HG03571 (cell line): ENCODE results near the gene LTBP4.
"Not testable (repeated sequence)": the region's sequence is repeated elsewhere in the genome, so short reads cannot be mapped to it uniquely, and the experiment has no call there.

Source experiments
- ATAC-seq: cut with Tn5 transposase; IDR thresholded peaks from one replicate; pipeline ENCODE4 v1.9.1; 2021; ENCODE audit not compliant: unreplicated experiment

Gene LTBP4

DNA sequence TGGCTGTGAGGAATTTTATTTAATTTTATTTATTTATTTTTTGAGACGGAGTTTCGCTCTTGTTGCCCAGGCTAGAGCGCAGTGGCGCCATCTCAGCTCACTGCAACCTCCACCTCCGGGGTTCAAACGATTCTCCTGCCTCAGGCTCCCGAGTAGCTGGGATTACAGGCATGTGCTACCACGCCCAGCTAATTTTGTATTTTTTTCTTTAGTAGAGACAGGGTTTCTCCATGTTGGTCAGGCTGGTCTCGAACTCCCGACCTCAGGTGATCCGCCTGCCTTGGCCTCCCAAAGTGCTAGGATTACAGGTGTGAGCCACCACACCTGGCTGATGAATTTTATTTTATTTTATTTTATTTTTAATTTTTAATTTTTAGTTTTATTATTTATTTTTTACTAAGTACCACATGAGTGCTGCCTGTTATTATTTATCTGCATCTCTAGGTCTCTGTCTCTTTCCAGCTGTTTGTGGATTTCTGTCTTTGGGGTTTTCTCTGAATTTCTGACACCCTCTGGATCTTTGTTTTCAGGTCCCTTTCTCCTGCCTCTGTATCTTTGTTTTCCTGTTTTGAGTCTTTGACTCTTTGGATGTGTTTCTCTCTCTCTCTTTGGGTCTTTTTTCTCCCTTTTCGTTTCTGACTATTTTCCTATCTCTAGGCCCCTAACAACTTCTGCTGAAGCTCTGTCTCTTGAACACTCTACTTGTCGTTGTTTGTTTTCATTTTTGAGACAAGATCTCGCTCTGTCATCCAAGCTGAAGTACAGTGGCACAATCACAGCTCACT is 23.4 kb downstream of the LTBP4 start:
- ATAC-seq: not testable (repeated sequence)

DNA sequence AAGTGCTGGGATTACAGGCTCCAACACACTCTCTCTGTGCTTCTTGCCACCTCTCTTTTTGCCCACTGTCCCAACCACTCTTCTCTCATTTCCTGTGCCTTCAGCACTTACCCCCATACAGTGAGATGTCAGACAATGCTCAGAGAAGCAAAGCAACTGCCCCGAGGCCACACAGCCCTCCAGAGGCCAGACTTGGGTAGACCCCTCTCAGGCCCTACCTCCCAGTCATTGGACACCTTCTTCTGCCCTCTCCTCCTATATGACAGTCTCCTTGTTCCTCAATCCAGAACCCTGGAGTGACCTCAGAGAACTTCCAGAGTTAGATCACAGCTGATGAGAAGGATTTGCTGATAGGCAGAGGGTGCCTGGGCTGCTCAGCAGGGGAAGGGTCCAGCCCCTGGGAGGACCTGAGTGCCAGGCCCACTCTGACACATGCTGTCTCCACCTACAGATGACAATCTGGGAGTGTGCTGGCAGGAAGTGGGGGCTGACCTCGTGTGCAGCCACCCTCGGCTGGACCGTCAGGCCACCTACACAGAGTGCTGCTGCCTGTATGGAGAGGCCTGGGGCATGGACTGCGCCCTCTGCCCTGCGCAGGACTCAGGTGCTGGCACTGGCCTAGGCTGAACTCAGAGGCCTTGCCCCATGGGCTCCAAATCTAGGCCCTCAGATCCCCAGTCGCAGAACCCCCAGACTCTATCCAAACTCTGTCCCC is 24.4 kb downstream of the LTBP4 start:
- no peak for ATAC-seq

DNA sequence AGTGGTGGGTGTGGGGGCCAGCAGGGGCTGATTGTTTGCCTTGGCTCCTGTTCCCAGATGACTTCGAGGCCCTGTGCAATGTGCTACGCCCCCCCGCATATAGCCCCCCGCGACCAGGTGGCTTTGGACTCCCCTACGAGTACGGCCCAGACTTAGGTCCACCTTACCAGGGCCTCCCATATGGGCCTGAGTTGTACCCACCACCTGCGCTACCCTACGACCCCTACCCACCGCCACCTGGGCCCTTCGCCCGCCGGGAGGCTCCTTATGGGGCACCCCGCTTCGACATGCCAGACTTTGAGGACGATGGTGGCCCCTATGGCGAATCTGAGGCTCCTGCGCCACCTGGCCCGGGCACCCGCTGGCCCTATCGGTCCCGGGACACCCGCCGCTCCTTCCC is 25.7 kb downstream of the LTBP4 start:
- ATAC-seq: no peak

DNA sequence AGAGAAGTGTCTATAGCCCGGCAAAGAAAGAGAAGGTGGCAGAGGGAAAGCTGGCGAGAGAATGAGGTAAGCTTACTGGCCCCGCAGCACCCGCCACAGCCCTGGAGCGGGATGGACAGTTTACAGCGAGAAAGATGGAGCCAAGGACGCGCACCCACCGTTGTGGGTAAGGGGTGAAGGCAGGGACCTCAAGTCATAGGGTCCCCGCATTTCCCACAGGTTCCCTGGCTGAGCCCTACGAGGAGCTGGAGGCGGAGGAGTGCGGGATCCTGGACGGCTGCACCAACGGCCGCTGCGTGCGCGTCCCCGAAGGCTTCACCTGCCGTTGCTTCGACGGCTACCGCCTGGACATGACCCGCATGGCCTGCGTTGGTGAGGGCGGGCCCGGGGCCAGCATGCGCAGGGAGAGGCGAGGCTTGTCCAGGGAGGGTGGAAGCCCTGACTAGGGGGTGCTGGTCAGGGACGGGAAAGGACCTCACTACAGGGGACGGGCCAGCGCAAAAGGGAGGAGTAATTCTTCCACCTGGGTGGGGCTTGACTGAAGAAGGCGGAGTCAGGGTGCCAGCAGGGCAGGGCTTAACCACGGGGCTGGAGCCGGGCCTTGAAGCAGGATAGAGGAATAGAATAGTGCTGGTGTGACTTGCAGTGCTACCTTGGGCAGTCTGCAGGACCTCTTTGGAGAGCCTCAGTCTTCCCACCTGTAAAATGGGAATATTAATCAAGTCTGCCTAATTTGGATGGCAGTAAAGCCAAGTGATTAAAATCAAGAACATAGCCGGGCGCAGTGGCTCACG is 26.5 kb downstream of the LTBP4 start:
- no peak for ATAC-seq

DNA sequence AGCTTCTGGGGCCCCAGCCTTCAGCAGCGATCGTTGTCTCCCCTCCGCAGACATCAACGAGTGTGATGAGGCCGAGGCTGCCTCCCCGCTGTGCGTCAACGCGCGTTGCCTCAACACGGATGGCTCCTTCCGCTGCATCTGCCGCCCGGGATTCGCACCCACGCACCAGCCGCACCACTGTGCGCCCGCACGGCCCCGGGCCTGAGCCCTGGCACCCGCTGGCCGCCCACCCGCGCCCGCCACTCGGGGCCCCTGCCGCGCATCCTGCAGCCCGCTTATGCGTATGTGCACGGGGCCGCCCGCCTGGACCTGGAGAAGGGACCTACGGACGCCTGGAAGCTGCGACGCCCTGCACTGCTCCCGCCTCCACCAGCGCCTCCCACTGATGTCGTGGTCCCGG is 28.2 kb downstream of the LTBP4 start:
- no peak for ATAC-seq

DNA sequence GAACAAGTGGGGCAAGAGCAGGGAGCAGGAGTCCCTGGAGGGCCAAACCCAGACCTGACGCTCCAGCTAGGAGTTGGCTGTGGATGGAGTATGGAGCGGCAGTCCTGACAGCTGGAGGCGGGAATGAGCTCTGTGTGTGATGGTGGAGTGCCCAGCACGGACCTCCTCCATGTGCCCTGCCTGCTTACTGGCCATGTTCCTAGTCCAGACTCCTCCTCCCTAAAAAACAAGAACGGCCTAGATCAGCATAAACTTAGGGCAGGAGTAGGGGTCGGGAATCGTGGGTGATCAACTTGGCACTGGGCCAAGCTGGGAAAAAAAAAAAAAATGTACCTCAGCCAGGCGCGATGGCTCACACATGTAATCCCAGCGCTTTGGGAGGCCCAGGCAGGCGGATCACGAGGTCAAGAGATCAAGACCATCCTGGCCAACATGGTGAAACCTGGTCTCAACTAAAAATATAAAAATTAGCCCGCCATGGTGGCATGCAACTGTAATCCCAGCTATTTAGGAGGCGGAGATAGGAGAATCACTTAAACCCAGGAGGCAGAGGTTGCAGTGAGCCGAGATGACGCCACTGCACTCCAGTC is 29.5 kb downstream of the LTBP4 start:
- no peak for ATAC-seq

DNA sequence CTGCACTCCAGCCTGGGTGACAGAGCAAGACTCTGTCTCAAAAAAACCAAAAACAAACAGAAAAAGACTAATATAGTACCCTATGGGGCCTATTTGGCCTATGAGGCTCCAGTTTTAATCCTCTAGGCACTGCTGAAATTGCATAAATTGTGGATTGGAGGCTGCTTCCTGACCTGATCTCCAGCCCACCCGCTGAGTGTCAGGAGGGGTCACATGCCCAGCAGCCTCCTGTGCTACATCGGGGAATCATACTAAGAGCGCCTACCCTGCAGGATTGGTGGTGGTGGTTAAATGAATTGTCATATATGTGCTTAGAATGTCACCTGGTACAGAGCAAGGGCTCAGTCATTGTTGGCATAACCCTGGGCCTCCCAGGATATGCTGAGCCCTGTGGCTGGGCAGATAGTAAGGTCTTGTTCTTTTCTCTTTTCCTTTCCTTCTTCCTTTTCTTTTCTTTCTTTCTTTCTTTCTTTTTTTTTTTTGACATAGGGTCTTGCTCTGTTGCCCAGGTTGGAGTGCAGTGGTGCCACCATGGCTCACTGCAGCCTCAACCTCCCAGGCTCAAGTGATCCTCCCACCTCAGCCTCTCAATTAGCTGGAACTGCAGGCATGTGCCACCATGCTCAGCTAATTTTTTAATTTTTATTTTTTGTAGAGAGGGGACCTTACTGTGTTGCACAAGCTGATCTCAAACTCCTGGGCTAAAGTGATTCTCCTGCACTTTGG is 31.3 kb downstream of the LTBP4 start:
- no peak for ATAC-seq

DNA sequence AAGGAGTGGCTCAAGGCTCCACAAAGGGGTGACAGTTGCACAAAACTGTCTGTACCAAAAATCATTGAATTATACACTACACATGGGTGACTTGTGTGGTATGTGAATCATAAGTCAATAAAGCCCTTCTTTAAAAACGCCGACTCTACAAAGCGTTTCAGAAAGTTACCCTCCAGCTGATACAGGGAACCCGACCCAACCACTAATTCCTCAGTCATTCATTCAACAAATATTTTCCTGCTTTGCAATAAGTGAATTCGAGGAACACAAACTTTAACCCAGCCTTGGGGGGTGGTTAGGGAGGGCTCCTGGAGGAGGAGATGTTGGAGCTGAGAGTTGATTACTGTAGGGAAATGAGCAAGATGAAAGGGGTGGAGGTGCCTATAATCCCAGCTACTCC is 32.0 kb downstream of the LTBP4 start:
- ATAC-seq: no peak

DNA sequence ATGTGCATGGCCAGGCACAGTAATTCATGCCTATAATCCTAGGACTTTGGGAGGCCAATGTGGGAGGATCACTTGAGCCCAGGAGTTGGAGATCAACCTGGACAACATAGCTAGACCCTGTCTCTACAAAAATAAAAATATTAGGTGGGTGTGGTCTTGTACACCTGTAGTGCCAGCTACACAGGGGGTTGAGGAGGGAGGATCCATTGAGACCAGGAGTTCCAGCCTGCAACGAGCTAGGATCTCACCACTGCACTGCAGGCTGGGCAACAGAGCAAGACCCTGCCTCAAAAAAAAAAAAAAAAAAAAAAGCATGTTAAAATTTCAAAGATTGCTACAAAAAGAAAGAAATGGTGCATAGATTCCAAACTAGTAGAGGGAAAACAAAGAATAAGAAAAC is 37.2 kb downstream of the LTBP4 start:
- ATAC-seq: no peak

DNA sequence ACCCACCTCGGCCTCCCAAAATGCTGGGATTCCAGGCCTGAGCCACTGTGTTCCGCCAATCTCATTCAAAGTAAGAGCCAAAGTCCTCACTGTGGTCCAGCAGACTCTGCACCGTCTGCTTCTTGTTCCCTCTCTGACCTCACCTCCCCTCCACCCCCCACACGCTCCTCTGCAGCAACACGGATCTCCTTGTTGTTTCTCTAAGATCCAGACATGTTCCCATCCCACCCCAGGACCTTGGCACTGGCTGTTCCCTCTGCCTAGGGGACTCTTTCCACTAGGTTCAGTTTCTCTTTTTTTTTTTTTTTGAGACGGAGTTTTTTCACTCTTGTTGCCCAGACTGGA is 38.4 kb downstream of the LTBP4 start:
- ATAC-seq: no peak

DNA sequence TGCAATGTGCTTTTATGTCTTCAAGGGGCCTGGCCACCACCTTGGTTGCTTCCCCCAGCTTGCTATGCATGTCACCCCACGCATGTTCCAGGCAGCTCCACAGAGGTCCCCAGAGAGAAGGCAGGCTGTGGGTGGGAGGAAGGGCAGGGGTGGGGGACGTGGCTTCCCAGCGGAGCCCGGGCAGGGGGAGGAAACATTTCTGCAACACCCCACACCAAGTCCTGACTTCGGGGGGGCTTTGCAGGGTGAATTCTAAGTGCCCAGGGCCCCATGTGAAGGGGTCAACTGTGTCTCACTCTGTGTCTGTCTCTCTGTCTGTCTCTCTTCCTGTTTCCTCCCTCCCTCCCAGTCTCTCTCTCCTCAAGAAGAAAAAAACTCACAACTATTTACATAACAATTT is 39.6 kb downstream of the LTBP4 start:
- ATAC-seq: no peak

DNA sequence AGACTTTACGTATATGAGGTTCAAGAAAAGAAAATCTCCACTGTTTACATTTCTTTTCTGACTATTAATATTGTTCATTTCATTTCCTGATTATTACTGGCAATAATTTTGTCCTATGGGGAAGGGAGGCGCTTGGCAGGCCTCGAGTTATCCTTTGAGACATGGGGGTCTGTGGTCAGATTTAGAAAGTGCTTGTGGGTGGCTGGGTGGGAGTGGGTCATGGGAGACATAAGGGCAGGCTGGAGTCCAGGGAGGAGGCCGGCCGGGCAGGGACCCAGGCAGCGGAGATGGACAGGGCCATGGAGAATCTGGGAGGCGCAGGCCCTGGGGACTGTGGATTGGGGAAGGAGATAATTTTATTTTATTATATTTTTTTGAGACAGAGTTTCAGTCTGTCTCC is 40.1 kb downstream of the LTBP4 start:
- ATAC-seq: no peak

DNA sequence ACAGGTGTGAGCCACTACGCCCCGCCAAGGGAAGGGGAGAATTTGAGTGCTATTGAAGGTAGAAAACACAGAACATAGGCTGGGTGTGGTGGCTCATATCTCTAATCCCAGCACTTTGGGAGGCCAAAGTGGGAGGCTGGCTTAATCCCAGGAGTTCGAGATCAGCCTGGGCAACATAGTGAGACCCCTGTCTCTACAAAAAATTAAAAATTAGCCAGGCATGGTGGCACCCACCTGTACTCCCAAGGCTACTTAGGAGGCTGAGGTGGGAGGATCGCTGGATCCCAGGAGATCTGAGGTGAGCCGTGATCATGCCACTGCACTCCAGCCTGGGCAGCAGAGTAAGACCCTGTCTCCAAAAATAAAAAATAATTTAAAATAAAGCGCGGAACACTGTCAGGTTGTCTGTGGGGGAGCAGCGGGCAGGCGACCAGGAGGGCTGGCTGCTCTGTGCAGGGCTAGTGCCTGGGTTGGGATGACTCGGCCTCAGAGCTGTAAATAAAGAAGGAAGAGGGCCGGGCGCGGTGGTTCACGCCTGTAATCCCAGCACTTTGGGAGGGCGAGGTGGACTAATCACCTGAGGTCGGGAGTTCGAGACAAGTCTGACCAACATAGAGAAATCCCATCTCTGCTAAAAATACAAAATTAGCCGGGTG is 41.0 kb downstream of the LTBP4 start:
- ATAC-seq: no peak

DNA sequence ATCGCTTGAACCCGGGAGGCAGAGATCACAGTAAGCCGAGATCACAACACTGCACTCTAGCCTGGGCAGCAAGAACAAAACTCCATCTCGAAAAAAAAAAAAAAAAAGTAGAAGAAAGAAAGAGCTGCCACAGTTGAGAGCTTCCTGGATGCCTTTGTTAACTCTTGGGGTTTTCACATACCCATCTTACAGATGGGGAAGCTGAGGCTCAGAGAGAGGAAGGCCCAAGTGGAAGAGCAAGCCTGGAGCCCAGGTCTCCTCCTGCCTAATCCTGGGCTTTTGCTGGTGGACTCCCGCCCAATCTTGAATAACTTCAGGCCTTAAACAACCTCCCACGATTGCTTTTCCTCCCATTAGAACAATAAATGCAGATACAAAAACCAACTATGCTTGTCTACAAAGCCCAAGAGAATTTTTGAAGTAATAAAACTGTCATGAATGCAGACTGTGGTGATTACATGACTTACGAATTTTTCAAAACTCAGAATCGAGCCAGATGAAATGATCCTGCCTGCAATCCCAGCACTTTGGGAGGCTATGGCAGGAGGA is 41.7 kb downstream of the LTBP4 start:
- no peak for ATAC-seq

DNA sequence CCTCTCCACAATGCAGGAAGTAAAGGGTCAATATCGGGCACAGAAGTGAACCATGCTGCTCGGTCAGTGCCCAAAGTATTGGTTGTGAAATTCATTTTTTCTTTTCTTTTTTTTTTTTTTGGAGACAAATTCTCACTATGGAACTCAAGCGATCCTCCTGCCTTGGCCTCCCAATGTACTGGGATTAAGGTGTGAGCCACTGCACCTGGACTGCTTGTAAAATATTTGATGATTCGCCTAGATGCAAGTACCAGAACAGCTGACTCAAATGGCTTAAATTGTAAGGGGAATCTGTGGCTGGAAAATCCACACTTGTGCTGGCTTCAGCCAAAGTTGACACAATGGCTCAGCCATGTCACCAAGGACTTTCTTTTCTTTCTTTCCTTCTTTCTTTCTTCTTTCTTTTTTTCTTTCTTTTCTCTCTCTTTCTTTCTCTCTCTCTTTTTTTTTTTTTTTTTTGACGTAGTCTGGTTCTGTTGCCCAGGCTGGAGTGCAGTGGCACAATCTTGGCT is 45.6 kb downstream of the LTBP4 start:
- ATAC-seq: no peak

DNA sequence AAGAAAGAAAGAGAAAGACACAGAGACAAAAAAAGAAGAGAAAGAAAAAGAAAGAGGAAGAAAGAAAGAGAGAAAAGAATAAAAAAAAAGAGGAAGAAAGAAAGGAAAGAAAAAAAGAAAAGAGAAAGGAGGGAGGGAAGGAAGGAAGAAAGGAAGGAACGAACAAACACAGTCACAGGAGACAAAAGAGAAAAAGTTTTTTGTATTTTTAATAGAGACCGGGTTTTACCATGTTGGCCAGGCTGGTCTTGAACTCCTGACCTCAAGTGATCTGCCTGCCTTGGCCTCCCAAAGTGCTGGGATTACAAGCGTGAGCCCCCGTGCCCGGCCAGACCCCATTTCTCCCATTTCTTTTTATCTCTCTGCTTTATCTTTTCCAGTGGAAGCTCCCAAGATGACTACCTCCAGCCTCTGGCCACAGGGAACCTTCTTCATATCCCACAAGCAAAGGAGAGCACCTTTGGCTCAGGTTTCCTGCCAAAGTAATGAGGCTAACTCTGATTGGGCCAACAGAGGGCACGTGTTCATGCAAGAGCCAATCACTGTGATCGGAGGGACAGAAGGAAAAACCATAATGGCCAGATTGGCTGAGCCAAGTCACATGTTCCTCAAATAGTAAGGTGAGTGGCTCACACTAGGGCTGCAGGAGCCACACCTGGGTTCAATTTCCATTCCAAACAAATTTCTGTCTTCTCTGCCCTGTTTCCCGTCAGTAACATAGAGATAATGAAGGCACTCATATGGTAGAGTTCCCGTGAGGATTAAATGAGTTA is 48.9 kb downstream of the LTBP4 start:
- ATAC-seq: not testable (repeated sequence)

DNA sequence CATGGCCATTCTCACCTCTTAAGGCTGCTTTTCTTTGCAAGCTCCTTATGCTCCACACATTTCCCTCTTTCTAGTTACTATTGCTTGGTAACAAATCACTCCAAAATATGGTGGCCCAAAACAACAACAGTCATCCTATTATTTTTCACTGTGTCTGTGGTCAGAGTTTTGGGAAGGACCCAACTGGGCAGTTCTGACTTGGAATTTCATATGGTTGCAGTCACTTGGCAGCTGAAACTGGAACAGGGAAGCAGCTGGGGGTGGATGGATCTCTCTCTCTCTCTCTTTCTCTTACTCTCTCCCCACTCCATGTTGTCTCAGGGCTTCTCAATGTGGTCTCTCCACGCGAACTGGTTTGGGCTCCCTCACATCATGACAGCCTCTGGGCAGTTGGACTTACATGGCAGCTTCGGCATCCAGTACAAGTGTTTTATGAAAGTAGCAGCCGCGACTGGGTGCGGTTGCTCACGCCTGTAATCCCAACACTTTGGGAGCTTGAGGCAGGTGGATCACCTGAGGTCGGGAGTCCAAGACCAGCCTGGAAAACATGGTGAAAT is 49.7 kb downstream of the LTBP4 start:
- no peak for ATAC-seq

DNA sequence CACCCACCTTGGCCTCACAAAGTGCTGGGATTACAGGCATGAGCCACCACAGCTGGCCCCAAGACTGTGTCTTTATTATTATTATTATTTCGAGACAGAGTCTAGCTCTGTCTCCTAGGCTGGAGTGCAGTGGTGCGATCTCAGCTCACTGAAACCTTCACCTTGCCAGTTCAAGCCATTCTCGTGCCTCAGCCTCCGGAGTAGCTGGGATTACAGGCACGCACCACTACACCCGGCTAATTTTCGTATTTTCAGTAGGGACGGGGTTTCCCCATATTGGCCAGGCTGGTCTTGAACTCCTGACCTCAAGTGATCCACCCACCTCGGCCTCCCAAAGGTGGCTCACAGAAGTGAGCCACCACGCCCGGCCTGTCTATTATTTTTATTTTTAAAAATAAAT is 51.1 kb downstream of the LTBP4 start:
- ATAC-seq: not testable (repeated sequence)

DNA sequence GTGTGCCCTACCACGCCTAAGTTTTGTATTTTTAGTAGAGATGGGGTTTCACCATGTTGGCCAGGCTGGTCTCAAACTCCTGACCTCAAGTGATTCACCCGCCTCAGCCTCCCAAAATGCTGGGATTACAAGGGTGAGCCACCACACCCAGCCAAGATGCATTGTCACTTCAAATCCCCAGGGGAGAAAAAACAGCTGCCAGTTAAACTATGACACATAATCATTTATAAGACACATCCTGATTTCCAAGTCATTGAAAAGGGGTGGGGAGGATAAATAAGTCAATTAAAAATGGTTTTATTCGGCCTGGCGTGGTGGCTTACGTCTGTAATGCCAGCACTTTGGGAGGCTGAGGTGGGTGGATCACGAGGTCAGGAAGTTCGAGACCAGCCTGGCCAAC is 54.5 kb downstream of the LTBP4 start:
- not testable (repeated sequence) for ATAC-seq
